K562 (cell line): ENCODE results near the gene STAB1. TPM values are rescaled to one million over a fixed set of nuclear protein-coding genes. Genes with fewer than 3 reads are reported as not detected.

Source experiments
- ATAC-seq: fragments of 200-7000 bp; cut with Tn5 transposase; 3 replicates; pipeline ENCODE4 v1.9.1; 2020; ENCODE audit warnings: moderate library complexity
- BruUV-seq: library from RNA; stranded (reverse); fragments of 400-500 nt; replicated peaks from 2 replicates; lab custom pipeline; 2021; lab: Mats Ljungman, UMichigan
- CTCF ChIA-PET: fragments of 300-600 bp; formaldehyde crosslinking; extraction: SDS; loops from one replicate; lab custom pipeline; 2021; ENCODE audit warnings: low intra/inter-chr PET ratio; lab: Yijun Ruan, JAX
- POLR2A ChIA-PET: fragments of 300-600, 350-650 bp; sonication (Branson Sonifier 250); formaldehyde crosslinking; extraction: SDS; loops from one replicate; lab custom pipeline; 2021; ENCODE audit warnings: antibody characterized with exemption, inconsistent platforms; lab: Yijun Ruan, JAX
- DNase-seq, 4 experiments: peaks; one replicate each; pipeline versions ENCODE4 v3.0.0 to v3.0.0-alpha.2; 2011 to 2018; ENCODE audit warnings: low spot score in 3 of 4, mixed read lengths in 3 of 4; ENCODE audit errors: extremely low read depth in 1 of 4
- FAIRE-seq: peaks from 2 replicates; lab custom pipeline; 2011; peaks lifted over from hg19 to GRCh38; lab: Jason Lieb, UNC
- H2AFZ ChIP-seq: 2 replicates; pipeline ENCODE4 v1.6.0; 2011; ENCODE audit warnings: low read depth, low read length, control low read depth, inconsistent platforms
- H3K27ac ChIP-seq: fragments of 200-600 bp; 3 replicates; pipeline ENCODE4 v1.8.0; 2011; ENCODE audit warnings: low read depth, mild to moderate bottlenecking, control low read depth, inconsistent platforms, low read length, moderate library complexity, mixed read lengths; ENCODE audit errors: extremely low read depth
- H3K27me3 ChIP-seq, 2 experiments: fragments of 300-600 bp in 1 of 2; 2 replicates in 1 of 2; 3 replicates in 1 of 2; pipeline versions ENCODE4 v1.6.0 to v1.8.0; 2011; ENCODE audit warnings: inconsistent platforms in 2 of 2, low read length in 2 of 2, mild to moderate bottlenecking in 1 of 2, mixed read lengths in 1 of 2, moderate library complexity in 1 of 2; ENCODE audit not compliant: control insufficient read depth in 2 of 2, insufficient read depth in 2 of 2
- H3K36me3 ChIP-seq: fragments of 300-600 bp; 3 replicates; pipeline ENCODE4 v1.8.0; 2011; ENCODE audit warnings: mild to moderate bottlenecking, low read length, inconsistent platforms; ENCODE audit not compliant: control insufficient read depth, insufficient read depth
- H3K4me1 ChIP-seq, 2 experiments: fragments of 200-600 bp in 1 of 2; replicated peaks in 1 of 2; 2 replicates in 1 of 2; 3 replicates in 1 of 2; pipeline versions ENCODE4 v1.5.1 to v1.8.0; 2011; ENCODE audit warnings: inconsistent platforms in 2 of 2, low read length in 2 of 2, mild to moderate bottlenecking in 1 of 2, mixed read lengths in 1 of 2, moderate library complexity in 1 of 2; ENCODE audit not compliant: control insufficient read depth in 2 of 2, insufficient read depth in 2 of 2
- H3K4me2 ChIP-seq: 2 replicates; pipeline ENCODE4 v1.6.1; 2011; ENCODE audit warnings: low read length, control low read depth, inconsistent platforms, mixed read lengths; ENCODE audit not compliant: insufficient read depth
- H3K4me3 ChIP-seq: fragments of 200-600 bp; sonication (generic), shearing (Covaris generic); 2 replicates; pipeline ENCODE4 v1.5.1; 2016; ENCODE audit warnings: control low read depth, inconsistent platforms
- H3K79me2 ChIP-seq: fragments of 200-600 bp; 3 replicates; pipeline ENCODE4 v1.8.0; 2011; ENCODE audit warnings: low read length, inconsistent platforms; ENCODE audit not compliant: control insufficient read depth, insufficient read depth
- H3K9ac ChIP-seq, 2 experiments: 2 replicates each; pipeline versions ENCODE4 v1.6.0 to v1.6.1; 2011; ENCODE audit warnings: low read depth in 2 of 2, low read length in 2 of 2, control low read depth in 1 of 2, inconsistent platforms in 1 of 2, mild to moderate bottlenecking in 1 of 2, mixed read lengths in 1 of 2; ENCODE audit not compliant: insufficient read depth in 1 of 2
- H3K9me1 ChIP-seq: one replicate; pipeline ENCODE4 v1.6.0; 2011; ENCODE audit warnings: inconsistent platforms, mild to moderate bottlenecking, low read length, moderate library complexity; ENCODE audit not compliant: control insufficient read depth, insufficient read depth
- H3K9me3 ChIP-seq: replicated peaks from 2 replicates; pipeline ENCODE4 v1.5.1; 2011; ENCODE audit warnings: low read depth, low read length, inconsistent platforms; ENCODE audit not compliant: control insufficient read depth, insufficient read depth
- H4K20me1 ChIP-seq: replicated peaks from 2 replicates; pipeline ENCODE4 v1.6.1; 2011; ENCODE audit warnings: low read length, inconsistent platforms, mixed read lengths; ENCODE audit not compliant: control insufficient read depth, insufficient read depth
- ARID4B ChIP-seq: sonication (generic); formaldehyde crosslinking; IDR thresholded peaks from 2 replicates; pipeline ENCODE4 v1.8.0; 2022; ENCODE audit warnings: mild to moderate bottlenecking, missing genetic modification reagents
- CBX2 ChIP-seq: fragments of 200-600 bp; sonication (generic); IDR thresholded peaks from one replicate; pipeline ENCODE4 v1.6.1; 2012; ENCODE audit warnings: mild to moderate bottlenecking, low read length, inconsistent platforms; ENCODE audit not compliant: insufficient read depth, poor library complexity, severe bottlenecking
- CC2D1A ChIP-seq: fragments of 450-650 bp; IDR thresholded peaks from 2 replicates; pipeline ENCODE4 v1.6.1; 2017; ENCODE audit warnings: mild to moderate bottlenecking
- CREB3L1 ChIP-seq: fragments of 450-650 bp; IDR thresholded peaks from 2 replicates; pipeline ENCODE4 v1.6.1; 2014; ENCODE audit warnings: low read depth, mild to moderate bottlenecking, moderate library complexity, borderline replicate concordance
- NR0B1 ChIP-seq: fragments of 450-650 bp; IDR thresholded peaks from one replicate; pipeline ENCODE4 v1.6.1; 2018; ENCODE audit warnings: mild to moderate bottlenecking, moderate library complexity; ENCODE audit not compliant: partially characterized antibody
- NUFIP1 ChIP-seq: fragments of 450-650 bp; IDR thresholded peaks from 2 replicates; pipeline ENCODE4 v1.6.1; 2018; ENCODE audit not compliant: partially characterized antibody
- POLR2A ChIP-seq: fragments of 450-650 bp; conservative IDR thresholded peaks from 2 replicates; pipeline ENCODE4 v1.6.1; 2016
- POLR2G ChIP-seq: fragments of 200-400 bp; formaldehyde crosslinking; IDR thresholded peaks from 2 replicates; pipeline ENCODE4 v1.6.1; 2017; ENCODE audit warnings: low read depth, mild to moderate bottlenecking, antibody characterized with exemption, low read length, moderate library complexity
- RBFOX2 ChIP-seq: fragments of 200-400 bp; formaldehyde crosslinking; IDR thresholded peaks from 2 replicates; pipeline ENCODE4 v1.6.1; 2017; ENCODE audit warnings: low read depth, mild to moderate bottlenecking, low read length, moderate library complexity
- SOX6 ChIP-seq: fragments of 450-650 bp; IDR thresholded peaks from 2 replicates; pipeline ENCODE4 v1.6.1; 2014; ENCODE audit warnings: mild to moderate bottlenecking
- THRAP3 ChIP-seq: fragments of 450-650 bp; IDR thresholded peaks from 2 replicates; pipeline ENCODE4 v1.6.1; 2016; ENCODE audit warnings: mild to moderate bottlenecking, inconsistent platforms, borderline replicate concordance
- ZFPM2 ChIP-seq: fragments of 250-450 bp; sonication (Bioruptor Pico); IDR thresholded peaks from 2 replicates; pipeline ENCODE4 v1.5.1; 2022; ENCODE audit warnings: mild to moderate bottlenecking
- ZNF253 ChIP-seq: fragments of 250-450 bp; sonication (Bioruptor Pico); conservative IDR thresholded peaks from 2 replicates; pipeline ENCODE4 v1.6.1; 2021; ENCODE audit warnings: mild to moderate bottlenecking
- WGBS: fragments of 100-300 bp; shearing (Covaris generic); methylation state at CpG from one replicate; pipeline ENCODE4 v1.1.6; 2016; ENCODE audit warnings: low coverage, mixed read lengths; ENCODE audit not compliant: insufficient coverage; ENCODE audit errors: missing lambda C conversion rate; 5-methylcytosine and 5-hydroxymethylcytosine counted together
- in situ Hi-C: fragments of 300-500 bp; cut with MboI; formaldehyde crosslinking; loops from 4 replicates; pipeline ENCODE4 v1.15.0; 2018; ENCODE audit warnings: inconsistent platforms, mixed read lengths
- intact Hi-C: fragments of 100-400 bp; cut with micrococcal nuclease; formaldehyde crosslinking; loops from 2 replicates; pipeline ENCODE4 v1.14.2; 2022
- polyA plus RNA-seq, 8 experiments: library from polyadenylated mRNA; depleted of rRNA in 4 of 8; stranded (reverse) in 5 of 8; unstranded in 3 of 8; fragments of >200 nt; fragmentation: Nextera tagmentation in 2 of 8; fragmentation: Illumina TruSeq in 1 of 8; extraction: Ambion mirVana in 2 of 8; extraction: Trizol in 1 of 8; gene quantifications; 2 replicates each; pipeline versions ENCODE4 v1.2.1 to v1.2.3, GENCODE V29; 2011 to 2014; ENCODE audit warnings: inconsistent platforms in 1 of 8, missing spikeins in 1 of 8
- total RNA-seq, 7 experiments: library from RNA; depleted of rRNA in 6 of 7; stranded (reverse); fragments of >200 nt in 6 of 7; fragmentation: Illumina TruSeq in 2 of 7; extraction: Trizol in 2 of 7; gene quantifications; 2 replicates each; pipeline versions ENCODE4 v1.2.1 to v1.2.3, GENCODE V29; 2011 to 2021; ENCODE audit warnings: low replicate concordance in 1 of 7

STAB1 gene
- total and polyA plus RNA-seq, 9 of the 15 experiments (the other 6 are each of a cell fraction or from before 2014, with no cell fraction given) = 0.20 to 3.9 (median 1.2) TPM

- FAIRE-seq (no peak), ATAC-seq (no peak)
- peaks cover 0 to 9% of the 10 kb centered on the region in 2 experiments; a peak in 2 of 5 replicates for H3K4me1 ChIP-seq
- no TSS peak for BruUV-seq
- H3K9me3 ChIP-seq = no peaks in the 10 kb centered on the region
- H3K27me3 ChIP-seq = no peaks in the 10 kb centered on the region
- H3K9me1 ChIP-seq = no peaks in the 10 kb centered on the region
- no peak overlapping the region; a peak in 1 of 4 replicates for H3K9ac ChIP-seq
- H2AFZ ChIP-seq = no peak overlapping the region
- 0 out of 2 replicates have a peak, but pooled peaks have one; percentile 33 for TF ChIP-seq POLR2G
- TF ChIP-seq CREB3L1 = no peak
- TF ChIP-seq ZFPM2 (CRISPR knock-in tag) = no peak
- no peak for TF ChIP-seq CC2D1A
- no peak for TF ChIP-seq THRAP3
- no peak for TF ChIP-seq NUFIP1
- no peak for TF ChIP-seq CBX2
- TF ChIP-seq ARID4B (CRISPR knock-in tag) = no peak
- TF ChIP-seq SOX6 = no peak
- 0 out of 2 replicates have a peak, but pooled peaks have one; percentile 33 for TF ChIP-seq RBFOX2
- TF ChIP-seq NR0B1 = no peak
- TF ChIP-seq ZNF253 (CRISPR knock-in tag) = no peak
- no peak for TF ChIP-seq POLR2A
- TF ChIP-seq, all 486 proteins: peak for 2
- CTCF ChIA-PET = no interaction called here
- no peak overlapping the region for H3K4me3 ChIP-seq
- H3K4me2 ChIP-seq = no peak overlapping the region
- H3K79me2 ChIP-seq = no peaks in the 10 kb centered on the region
- intact Hi-C loops = loop anchor here (5.0 kb wide), 1 partner anchor 202 kb away; no protein-coding TSS in a partner anchor
- no peak overlapping the region for H3K27ac ChIP-seq
- POLR2A ChIA-PET = interaction anchor here (0.6 kb wide), 2 partner anchors 12 to 19 kb away, joined by 3 read pairs; no protein-coding TSS in a partner anchor
- H4K20me1 ChIP-seq = no peaks in the 10 kb centered on the region
- in situ Hi-C loops = no loop called here
- DNase-seq = no peak
- H3K36me3 ChIP-seq = peaks cover 74% of the 10 kb centered on the region; the same call in 2 of the 3 replicates
- WGBS = 93% methylated on average over 6 of the region's 16 CpGs
Observed at GRCh38 chr3:52479877-52480575, 15.1 kb upstream of the STAB1 start.
